ENCODE data around the gene NDUFAF7.
"Not testable (repeated sequence)": the region's sequence is repeated elsewhere in the genome, so short reads cannot be mapped to it uniquely, and the experiment has no call there.

The NDUFAF7 gene

GRCh38 chr2:37282746-37283145, 51.3 kb downstream of the NDUFAF7 start:
- no peak for DNase-seq (ENCODE audit: low read depth in 2 of 2)

DNA sequence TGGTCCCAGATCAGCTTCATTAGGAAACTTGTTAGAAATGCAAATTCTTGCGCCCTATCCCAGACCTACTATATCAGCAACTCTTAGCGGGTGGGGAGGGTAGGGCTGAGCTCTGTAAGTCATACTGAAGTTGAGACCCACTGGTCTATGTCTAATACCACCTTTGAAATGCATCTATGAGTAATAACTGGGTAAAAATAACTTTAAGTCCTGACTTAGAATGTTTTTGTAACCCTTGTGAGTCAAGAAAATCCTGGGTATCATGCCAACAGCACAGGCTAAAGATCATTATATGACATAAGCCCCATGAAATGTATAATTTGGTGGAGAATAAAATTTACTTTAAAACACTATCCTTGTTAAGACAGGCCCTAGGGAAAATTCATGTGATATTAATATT, 51.7 kb downstream of the NDUFAF7 start:
- no peak for DNase-seq (ENCODE audit: low read depth in 2 of 2)

GRCh38 chr2:37284381-37284780, 52.9 kb downstream of the NDUFAF7 start:
- DNase-seq (ENCODE audit: low read depth in 2 of 2): no peak

- DNase-seq (ENCODE audit: low read depth in 2 of 2): no peak
These were observed 56.5 kb downstream of the NDUFAF7 start for GRCh38 chr2:37287966-37288365.

- DNase-seq (ENCODE audit: low read depth in 2 of 2): no peak
These were observed 60.2 kb downstream of the NDUFAF7 start for GRCh38 chr2:37291680-37292079.

GRCh38 chr2:37294858-37295257, 63.4 kb downstream of the NDUFAF7 start:
- DNase-seq (ENCODE audit: low read depth in 2 of 2): not testable (repeated sequence)

GRCh38 chr2:37295469-37296073, 64.1 kb downstream of the NDUFAF7 start:
- no peak for DNase-seq (ENCODE audit: low read depth in 2 of 2)

GRCh38 chr2:37297632-37298031, 66.2 kb downstream of the NDUFAF7 start:
- no peak for DNase-seq (ENCODE audit: low read depth in 2 of 2)

All from stimulated activated CD4-positive, alpha-beta T cell treated with anti-CD3 and anti-CD28 coated beads, Interleukin-4, amount 100 ng/mL, for 48 hours (primary cell).